Sigmoid colon (tissue), 4 donors: ENCODE data around the gene NAA38.

Experiments used
- CTCF ChIP-seq, 4 experiments: fragments of 450-650 bp in 3 of 4; fragments of 200-600 bp in 1 of 4; IDR thresholded peaks; one replicate each; pipeline ENCODE4 v1.5.1; 2016 to 2019; ENCODE audit warnings: antibody characterized with exemption in 4 of 4, mild to moderate bottlenecking in 3 of 4, moderate library complexity in 2 of 4
- EP300 ChIP-seq, 4 donors: sonication (generic); formaldehyde crosslinking; IDR thresholded peaks; one replicate each; pipeline ENCODE4 v1.6.1; 2017; ENCODE audit warnings: antibody characterized with exemption in 4 of 4
- POLR2A ChIP-seq, 2 donors: fragments of 450-650 bp; IDR thresholded peaks; one replicate each; pipeline ENCODE4 v1.6.1; 2016; ENCODE audit warnings: antibody characterized with exemption in 2 of 2, mild to moderate bottlenecking in 2 of 2, moderate library complexity in 2 of 2
- POLR2AphosphoS5 ChIP-seq, 4 donors: sonication (generic); formaldehyde crosslinking; IDR thresholded peaks; one replicate each; pipeline ENCODE4 v1.6.1; 2017; ENCODE audit warnings: antibody characterized with exemption in 4 of 4

- TF ChIP-seq CTCF (IDR thresholded peaks at IDR 0.05) (no peak), POLR2A (IDR thresholded peaks at IDR 0.05) (no peak), EP300 (IDR thresholded peaks at IDR 0.05) (no peak), POLR2AphosphoS5 (IDR thresholded peaks at IDR 0.05) (no peak)
These were observed 26.5 kb upstream of the NAA38 start for GRCh38 chr17:7883781-7884386.
